IgD-negative memory B cell (primary cell): ENCODE results near the gene UBE2R2. TPM values are rescaled to one million over a fixed set of nuclear protein-coding genes. Genes with fewer than 3 reads are reported as not detected.
"Not testable (repeated sequence)": the region's sequence is repeated elsewhere in the genome, so short reads cannot be mapped to it uniquely, and the experiment has no call there.

ENCODE experiments used
- H3K27ac Mint-ChIP-seq, 3 donors: one replicate each; pipeline ENCODE4 v1.8.0; 2020 to 2022; ENCODE audit warnings: mild to moderate bottlenecking in 3 of 3, mixed read lengths in 3 of 3, moderate library complexity in 1 of 3
- H3K27me3 Mint-ChIP-seq: one replicate; pipeline ENCODE4 v1.8.0; 2021; ENCODE audit warnings: mixed read lengths
- H3K36me3 Mint-ChIP-seq: one replicate; pipeline ENCODE4 v1.8.0; 2020; ENCODE audit warnings: mild to moderate bottlenecking, mixed read lengths
- H3K4me1 Mint-ChIP-seq, 3 donors: one replicate each; pipeline ENCODE4 v1.8.0; 2020 to 2022; ENCODE audit warnings: mixed read lengths in 3 of 3, mild to moderate bottlenecking in 1 of 3
- H3K4me3 Mint-ChIP-seq, 4 donors: one replicate each; pipeline ENCODE4 v1.8.0; 2020 to 2022; ENCODE audit warnings: mild to moderate bottlenecking in 4 of 4, mixed read lengths in 4 of 4, moderate library complexity in 3 of 4
- H3K9me3 Mint-ChIP-seq, 3 donors: one replicate each; pipeline ENCODE4 v1.8.0; 2020 to 2021; ENCODE audit warnings: mixed read lengths in 3 of 3, mild to moderate bottlenecking in 1 of 3
- polyA plus RNA-seq: library from polyadenylated mRNA; unstranded; fragments of 300-500 nt; fragmentation: Illumina TruSeq; gene quantifications from one replicate; pipeline ENCODE4 v1.2.3, GENCODE V29; 2021

The UBE2R2 gene
- polyA plus RNA-seq, 1 donor from 2014 or later: 22.6 TPM

DNA sequence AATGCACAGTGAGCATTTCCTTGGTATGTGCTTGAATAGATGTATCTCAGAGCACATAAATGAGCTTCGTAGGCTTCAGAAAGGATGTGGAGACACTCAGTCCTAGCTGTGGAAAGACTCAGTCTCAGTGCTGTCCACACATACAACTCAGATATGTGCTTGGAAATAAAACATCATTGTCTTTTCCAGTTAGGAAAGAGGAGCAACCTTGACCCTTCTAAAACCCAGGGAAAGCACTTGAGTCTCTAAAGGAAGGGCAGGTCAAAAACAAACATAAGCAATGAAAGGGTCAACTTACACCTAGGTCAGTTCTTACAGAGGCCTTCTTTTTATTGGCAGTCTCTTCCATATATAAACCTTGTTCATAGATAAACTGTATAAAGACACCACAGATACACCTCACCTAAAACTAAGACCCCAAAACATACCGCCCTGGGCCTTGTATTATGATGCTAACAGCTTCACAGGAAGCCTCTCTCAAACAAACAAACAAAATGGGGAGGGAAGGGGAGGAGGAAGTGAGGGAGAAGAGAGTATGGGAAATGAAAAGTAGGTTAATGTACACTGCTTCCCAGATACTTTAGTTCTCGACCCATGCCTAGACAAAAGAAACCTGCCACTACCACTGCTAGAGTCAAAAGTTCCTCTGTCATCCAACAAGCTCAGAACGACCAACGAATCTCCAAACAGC is 117.4 kb downstream of the UBE2R2 start:
- peaks cover 14% of the 10 kb centered on the region for H3K36me3 Mint-ChIP-seq
- no peaks in the 10 kb centered on the region for H3K9me3 Mint-ChIP-seq
- no peaks in the 10 kb centered on the region for H3K27me3 Mint-ChIP-seq
- H3K4me3 Mint-ChIP-seq: no peak overlapping the region
- no peak overlapping the region for H3K27ac Mint-ChIP-seq
- H3K4me1 Mint-ChIP-seq: peaks cover 0 to 1% (median 0%) of the 10 kb centered on the region in 3 donors

- Mint-ChIP-seq H3K36me3 (peaks cover 16% of the 10 kb centered on the region), H3K27ac (no peak overlapping the region), H3K9me3 (no peaks in the 10 kb centered on the region), H3K4me1 (no peaks in the 10 kb centered on the region), H3K27me3 (no peaks in the 10 kb centered on the region), H3K4me3 (no peak overlapping the region)
Observed at GRCh38 chr9:33939924-33940874, 123.2 kb downstream of the UBE2R2 start.

- Mint-ChIP-seq H3K4me1 (no peaks in the 10 kb centered on the region), H3K9me3 (no peaks in the 10 kb centered on the region), H3K27ac (no peak overlapping the region), H3K36me3 (peaks cover 14% of the 10 kb centered on the region), H3K4me3 (peak overlapping the region in 1 of 4 donors; percentile 63), H3K27me3 (no peaks in the 10 kb centered on the region)
Observed at GRCh38 chr9:33942471-33943083, 125.6 kb downstream of the UBE2R2 start.

DNA sequence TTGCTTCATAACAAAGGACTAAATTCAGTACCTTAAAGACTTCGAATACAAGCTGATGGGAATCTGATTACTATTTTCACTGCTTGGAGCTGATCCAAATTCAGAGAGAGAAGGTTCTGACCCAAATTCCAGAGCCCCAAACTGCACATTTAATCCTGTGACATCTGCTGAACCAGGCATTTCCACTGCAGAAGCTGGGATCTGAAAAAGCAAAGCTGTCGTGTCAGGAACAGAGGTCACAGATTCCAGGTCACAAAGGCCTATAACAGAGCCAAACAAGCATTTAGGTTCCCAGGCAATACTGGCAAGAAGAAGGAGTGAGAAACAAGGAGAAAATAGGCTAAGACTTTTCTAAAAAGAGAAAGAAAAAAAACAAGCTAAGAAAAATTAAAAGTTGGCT is 126.4 kb downstream of the UBE2R2 start:
- Mint-ChIP-seq H3K9me3 (no peaks in the 10 kb centered on the region), H3K36me3 (peaks cover 19% of the 10 kb centered on the region), H3K27ac (no peak overlapping the region), H3K27me3 (no peaks in the 10 kb centered on the region), H3K4me1 (no peaks in the 10 kb centered on the region), H3K4me3 (no peak overlapping the region)

DNA sequence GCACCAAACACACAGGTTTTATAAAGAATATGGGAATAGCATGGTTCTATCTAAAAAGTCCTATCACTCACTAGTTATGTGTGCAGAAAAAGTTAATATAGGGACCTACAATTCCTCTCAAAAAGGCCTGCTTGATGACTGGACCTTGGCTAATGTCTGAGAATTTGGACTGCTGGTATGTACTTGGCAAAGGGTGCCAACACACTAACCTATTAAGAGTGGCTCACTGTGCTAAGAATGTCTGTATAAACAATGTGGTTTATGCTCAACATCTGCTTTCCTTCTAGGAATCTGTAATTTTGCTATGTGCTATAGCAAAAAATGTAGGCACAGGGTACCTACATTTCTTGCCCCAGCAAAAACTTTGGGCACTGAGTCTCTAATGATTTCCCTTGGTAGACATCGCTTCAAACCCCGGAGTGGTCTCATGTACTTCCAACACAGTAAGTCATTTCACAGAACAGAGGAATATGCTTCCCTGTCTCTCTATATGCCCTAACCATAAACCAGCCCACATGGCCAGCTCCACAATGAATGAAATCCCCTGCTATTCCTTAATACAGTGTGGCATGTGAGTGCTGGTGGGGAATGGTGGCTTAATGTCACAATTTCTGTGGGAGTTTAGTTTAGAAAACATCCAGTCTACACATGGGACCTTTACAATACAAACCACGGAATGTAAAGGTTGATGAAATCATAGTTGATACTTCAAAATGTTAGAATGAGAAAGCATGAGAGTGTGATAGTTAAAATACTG is 130.0 kb downstream of the UBE2R2 start:
- H3K27me3 Mint-ChIP-seq: no peaks in the 10 kb centered on the region
- H3K36me3 Mint-ChIP-seq: peaks cover 14% of the 10 kb centered on the region
- no peak overlapping the region for H3K27ac Mint-ChIP-seq
- no peaks in the 10 kb centered on the region for H3K9me3 Mint-ChIP-seq
- no peak overlapping the region for H3K4me3 Mint-ChIP-seq
- H3K4me1 Mint-ChIP-seq: peaks cover 0 to 2% (median 0%) of the 10 kb centered on the region in 3 donors

GRCh38 chr9:33950371-33950770 is 133.4 kb downstream of the UBE2R2 start:
- Mint-ChIP-seq H3K36me3 (peaks cover 10% of the 10 kb centered on the region), H3K27me3 (no peaks in the 10 kb centered on the region), H3K4me3 (no peak overlapping the region), H3K4me1 (peaks cover 0 to 2% (median 0%) of the 10 kb centered on the region in 3 donors), H3K9me3 (no peaks in the 10 kb centered on the region), H3K27ac (no peak overlapping the region)

GRCh38 chr9:33952066-33952465 is 135.1 kb downstream of the UBE2R2 start:
- peaks cover 13% of the 10 kb centered on the region for H3K36me3 Mint-ChIP-seq
- no peaks in the 10 kb centered on the region for H3K9me3 Mint-ChIP-seq
- peaks cover 0 to 2% (median 0%) of the 10 kb centered on the region in 3 donors for H3K4me1 Mint-ChIP-seq
- no peak overlapping the region for H3K4me3 Mint-ChIP-seq
- H3K27ac Mint-ChIP-seq: no peak overlapping the region
- no peaks in the 10 kb centered on the region for H3K27me3 Mint-ChIP-seq

DNA sequence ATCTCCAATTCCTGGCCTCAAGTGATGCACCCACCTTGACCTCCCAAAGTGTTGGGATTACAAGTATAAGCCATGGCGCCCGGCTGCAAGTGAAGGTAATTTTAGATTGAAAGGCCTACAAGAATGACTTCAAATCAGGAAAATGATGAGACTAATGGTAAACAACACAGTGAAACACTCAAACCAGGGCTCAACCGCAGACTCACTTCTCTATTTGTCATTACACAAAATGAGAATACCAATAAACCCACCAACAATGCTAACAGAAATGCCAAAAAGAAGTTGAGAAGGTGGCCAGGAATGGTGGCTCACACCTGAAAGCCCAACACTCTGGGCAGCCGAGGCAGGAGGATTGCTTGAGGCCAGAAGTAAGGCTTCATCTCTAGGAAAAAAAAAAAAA is 139.6 kb downstream of the UBE2R2 start:
- H3K27me3 Mint-ChIP-seq: no peaks in the 10 kb centered on the region
- no peak overlapping the region for H3K27ac Mint-ChIP-seq
- H3K36me3 Mint-ChIP-seq: peaks cover 11% of the 10 kb centered on the region
- no peak overlapping the region for H3K4me3 Mint-ChIP-seq
- H3K4me1 Mint-ChIP-seq: no peaks in the 10 kb centered on the region
- H3K9me3 Mint-ChIP-seq: no peaks in the 10 kb centered on the region

- H3K4me3 Mint-ChIP-seq: no peak overlapping the region
- H3K4me1 Mint-ChIP-seq: no peaks in the 10 kb centered on the region
- H3K9me3 Mint-ChIP-seq: no peaks in the 10 kb centered on the region
- no peaks in the 10 kb centered on the region for H3K27me3 Mint-ChIP-seq
- H3K27ac Mint-ChIP-seq: no peak overlapping the region
- H3K36me3 Mint-ChIP-seq: peaks cover 11% of the 10 kb centered on the region
Observed at GRCh38 chr9:33959725-33960124, 142.8 kb downstream of the UBE2R2 start.

- H3K4me3 Mint-ChIP-seq, H3K36me3 Mint-ChIP-seq, H3K9me3 Mint-ChIP-seq, H3K27ac Mint-ChIP-seq, H3K27me3 Mint-ChIP-seq, H3K4me1 Mint-ChIP-seq: not testable (repeated sequence)
Observed at GRCh38 chr9:33962468-33962867, 145.5 kb downstream of the UBE2R2 start.

- no peak overlapping the region for H3K27ac Mint-ChIP-seq
- no peaks in the 10 kb centered on the region for H3K9me3 Mint-ChIP-seq
Observed at GRCh38 chr9:33964086-33964768, 147.3 kb downstream of the UBE2R2 start.

More at GRCh38 chr9:33964086-33964768, 147.3 kb downstream of the UBE2R2 start:
- H3K4me1 Mint-ChIP-seq: no peaks in the 10 kb centered on the region
- no peak overlapping the region for H3K4me3 Mint-ChIP-seq
- H3K36me3 Mint-ChIP-seq: peaks cover 13% of the 10 kb centered on the region
- no peaks in the 10 kb centered on the region for H3K27me3 Mint-ChIP-seq
